Measurements from ENCODE around the gene ARID1B. TPM values are rescaled to one million over a fixed set of nuclear protein-coding genes. Genes with fewer than 3 reads are reported as not detected.

ARID1B gene
- total RNA-seq, 1 donor from 2014 or later, result 16.3 TPM

- TF ChIP-seq CTCF (IDR thresholded peaks at IDR 0.05; ENCODE audit: insufficient read depth, low read length, severe bottlenecking), result no peak
- no peak for FAIRE-seq
These were observed 97.9 kb downstream of the ARID1B start for GRCh38 chr6:156875062-156875461.

GRCh38 chr6:156876302-156876701, 99.1 kb downstream of the ARID1B start:
- FAIRE-seq (no peak), DNase-seq (ENCODE audit: low read depth) (no peak)
- TF ChIP-seq CTCF (IDR thresholded peaks at IDR 0.05; ENCODE audit: insufficient read depth, low read length, severe bottlenecking), result peak; percentile 31
- Histone ChIP-seq H3K4me3 (ENCODE audit: low read depth, low read length) (no peak overlapping the region), H3K27me3 (ENCODE audit: control insufficient read depth, insufficient read depth, low read length) (no peaks in the 10 kb centered on the region), H3K36me3 (ENCODE audit: control insufficient read depth, insufficient read depth, low read length) (peaks cover 1% of the 10 kb centered on the region)

More at GRCh38 chr6:156875062-156875461, 97.9 kb downstream of the ARID1B start:
- no peak for DNase-seq (ENCODE audit: low read depth)
- peaks cover 1% of the 10 kb centered on the region for H3K36me3 ChIP-seq (ENCODE audit: control insufficient read depth, insufficient read depth, low read length)
- no peaks in the 10 kb centered on the region for H3K27me3 ChIP-seq (ENCODE audit: control insufficient read depth, insufficient read depth, low read length)
- no peak overlapping the region for H3K4me3 ChIP-seq (ENCODE audit: low read depth, low read length)

- no peak for TF ChIP-seq CTCF (IDR thresholded peaks at IDR 0.05; ENCODE audit: insufficient read depth, low read length, severe bottlenecking)
- DNase-seq (ENCODE audit: low read depth), result no peak
- FAIRE-seq, result no peak
- Histone ChIP-seq H3K4me3 (ENCODE audit: low read depth, low read length) (no peak overlapping the region), H3K27me3 (ENCODE audit: control insufficient read depth, insufficient read depth, low read length) (no peaks in the 10 kb centered on the region), H3K36me3 (ENCODE audit: control insufficient read depth, insufficient read depth, low read length) (peaks cover 1% of the 10 kb centered on the region)
These were observed 100.1 kb downstream of the ARID1B start for GRCh38 chr6:156877126-156877863.

- TF ChIP-seq CTCF (IDR thresholded peaks at IDR 0.05; ENCODE audit: insufficient read depth, low read length, severe bottlenecking), result no peak
- FAIRE-seq, result no peak
- no peaks in the 10 kb centered on the region for H3K27me3 ChIP-seq (ENCODE audit: control insufficient read depth, insufficient read depth, low read length)
These were observed 101.5 kb downstream of the ARID1B start for GRCh38 chr6:156878681-156879080.

GRCh38 chr6:156879186-156879585, 102.0 kb downstream of the ARID1B start:
- peaks cover 1% of the 10 kb centered on the region for H3K36me3 ChIP-seq (ENCODE audit: control insufficient read depth, insufficient read depth, low read length)
- no peaks in the 10 kb centered on the region for H3K27me3 ChIP-seq (ENCODE audit: control insufficient read depth, insufficient read depth, low read length)
- FAIRE-seq (no peak), DNase-seq (ENCODE audit: low read depth) (no peak)
- no peak overlapping the region for H3K4me3 ChIP-seq (ENCODE audit: low read depth, low read length)
- TF ChIP-seq CTCF (IDR thresholded peaks at IDR 0.05; ENCODE audit: insufficient read depth, low read length, severe bottlenecking), result no peak

More at GRCh38 chr6:156878681-156879080, 101.5 kb downstream of the ARID1B start:
- Histone ChIP-seq H3K4me3 (ENCODE audit: low read depth, low read length) (no peak overlapping the region), H3K36me3 (ENCODE audit: control insufficient read depth, insufficient read depth, low read length) (peaks cover 1% of the 10 kb centered on the region)
- no peak for DNase-seq (ENCODE audit: low read depth)

GRCh38 chr6:156879591-156879990, 102.4 kb downstream of the ARID1B start:
- FAIRE-seq, result no peak
- DNase-seq (ENCODE audit: low read depth), result no peak
- no peaks in the 10 kb centered on the region for H3K27me3 ChIP-seq (ENCODE audit: control insufficient read depth, insufficient read depth, low read length)
- no peak for TF ChIP-seq CTCF (IDR thresholded peaks at IDR 0.05; ENCODE audit: insufficient read depth, low read length, severe bottlenecking)
- no peaks in the 10 kb centered on the region for H3K36me3 ChIP-seq (ENCODE audit: control insufficient read depth, insufficient read depth, low read length)
- H3K4me3 ChIP-seq (ENCODE audit: low read depth, low read length), result no peak overlapping the region
